Stimulated activated CD8-positive, alpha-beta memory T cell treated with anti-CD3 and anti-CD28 coated beads, Interleukin-15, amount 100 ng/mL, for 4 hours (primary cell): ENCODE measurements around the gene PDE1C.

Source experiments
- DNase-seq, 2 donors: peaks; one replicate each; pipeline ENCODE4 v3.0.0-alpha.2; 2020; ENCODE audit warnings: low read depth in 2 of 2

PDE1C gene

DNA sequence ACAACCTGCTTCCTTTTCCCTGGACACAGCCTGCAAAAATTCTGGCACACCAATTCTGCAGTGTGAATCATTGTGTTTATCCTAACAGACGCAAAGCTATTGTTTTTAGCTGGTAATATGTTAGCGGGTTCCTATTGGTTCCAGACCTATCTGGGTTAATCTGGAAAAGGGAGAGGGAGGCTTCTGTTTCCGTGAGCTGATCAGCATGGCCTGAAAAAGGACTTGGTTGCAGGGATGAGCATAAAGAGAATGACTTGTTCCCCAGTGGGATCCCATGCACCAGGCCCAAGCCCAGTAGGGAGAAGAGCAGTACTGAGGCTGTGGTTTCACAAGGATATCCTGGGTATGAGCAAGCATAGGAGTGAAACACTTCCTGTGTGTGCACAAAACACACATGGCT is 78.4 kb downstream of the PDE1C start:
- DNase-seq, result no peak

DNA sequence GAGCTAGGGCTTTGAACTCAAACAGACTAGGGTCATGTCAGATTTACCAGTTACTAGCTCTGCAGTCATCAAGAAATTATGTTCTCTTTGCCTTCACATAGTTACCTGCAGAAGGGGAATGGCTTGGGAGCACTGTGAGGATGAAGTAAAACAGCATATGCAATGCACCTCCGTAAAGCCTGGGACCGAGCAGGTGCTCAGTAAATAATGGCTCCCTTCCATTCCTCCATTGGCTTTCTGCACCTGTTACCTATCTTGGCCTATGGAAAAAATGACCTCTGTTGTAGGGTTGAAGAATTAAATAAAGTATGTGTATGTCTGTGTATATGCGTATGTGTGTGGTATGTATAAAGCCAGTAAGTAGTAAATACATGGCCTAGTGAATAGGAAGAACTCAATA is 78.8 kb downstream of the PDE1C start:
- DNase-seq, result no peak

DNA sequence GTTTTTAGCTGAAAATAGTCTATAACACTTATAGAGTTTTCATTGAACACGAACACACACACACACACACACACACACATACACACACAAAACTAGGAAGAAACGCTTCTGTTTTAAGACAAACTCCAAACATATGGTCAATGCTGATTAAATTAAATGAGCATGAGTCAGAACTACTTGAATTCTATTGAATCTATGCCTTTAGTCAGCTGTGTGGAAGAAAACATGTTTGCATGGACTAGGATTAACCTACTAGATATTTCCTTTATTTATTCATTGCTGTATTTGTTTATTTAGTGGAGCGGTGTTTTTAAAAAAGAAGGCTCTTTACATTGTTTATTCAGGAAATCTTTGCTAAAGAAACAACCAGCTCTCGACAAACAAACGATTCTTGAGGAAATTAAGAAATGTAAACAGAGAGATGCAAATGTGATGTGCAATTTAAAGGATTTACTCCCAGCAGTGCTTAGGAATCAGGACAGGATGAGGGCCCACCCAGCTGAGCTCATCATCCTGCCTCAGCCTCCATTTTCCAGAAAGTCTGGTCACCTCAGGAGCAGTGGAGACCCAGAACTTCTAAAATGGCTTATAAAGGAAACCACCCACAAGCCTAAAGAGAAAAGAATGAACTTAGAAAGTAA is 83.2 kb downstream of the PDE1C start:
- no peak for DNase-seq

GRCh38 chr7:31982962-31983361 is 87.2 kb downstream of the PDE1C start:
- no peak for DNase-seq

GRCh38 chr7:31981874-31982390 is 88.3 kb downstream of the PDE1C start:
- DNase-seq, result no peak

DNA sequence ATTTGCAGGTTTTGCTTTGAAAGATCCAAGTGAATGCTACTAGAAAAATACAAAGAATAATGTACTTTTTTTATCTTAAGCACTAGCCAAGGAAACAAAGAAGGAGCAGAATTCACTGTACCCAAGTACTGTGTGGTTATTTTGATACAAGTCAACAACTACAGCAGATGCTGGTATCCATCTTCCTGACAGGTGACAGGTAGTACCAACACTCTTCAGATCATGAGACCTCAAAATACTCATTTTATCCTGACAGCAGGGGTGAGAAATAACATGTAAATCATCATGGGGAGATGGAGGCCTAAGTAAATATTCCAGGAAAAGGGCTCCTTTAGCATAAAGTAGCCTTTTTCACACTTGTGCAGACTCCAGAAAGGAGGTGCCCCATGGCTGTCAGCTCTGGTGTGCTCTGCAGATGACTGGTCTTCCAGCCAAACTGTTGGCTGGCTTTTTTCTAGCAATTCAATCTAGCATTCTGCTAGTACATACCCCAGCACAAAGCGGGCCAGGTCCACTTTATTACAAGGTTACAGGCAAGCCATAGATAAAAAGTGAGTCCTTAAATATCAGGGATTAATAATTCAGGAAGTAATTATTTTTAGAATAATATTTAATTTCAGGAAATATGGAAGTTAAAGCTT is 90.4 kb downstream of the PDE1C start:
- no peak for DNase-seq

- DNase-seq, result no peak
Measured at GRCh38 chr7:31975546-31975945, 94.7 kb downstream of the PDE1C start.

DNA sequence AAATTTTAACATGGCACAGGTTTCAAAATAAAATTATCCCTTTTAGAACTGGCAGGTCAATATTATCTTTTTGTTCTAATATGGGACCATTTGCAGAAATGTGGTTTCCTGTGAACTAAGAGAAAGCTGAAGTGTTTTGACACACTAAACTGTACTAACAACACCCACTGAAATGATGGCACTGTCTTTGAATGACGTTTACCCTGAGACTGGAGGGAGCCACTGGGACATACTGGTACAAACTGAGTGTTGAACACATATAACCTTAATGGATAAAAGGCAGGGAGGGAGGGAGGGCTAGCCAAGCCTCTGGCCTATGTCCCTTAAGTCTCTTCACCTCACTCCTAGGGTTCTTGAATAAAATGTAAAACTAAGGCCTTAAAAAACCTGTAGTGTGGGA is 95.9 kb downstream of the PDE1C start:
- no peak for DNase-seq

DNA sequence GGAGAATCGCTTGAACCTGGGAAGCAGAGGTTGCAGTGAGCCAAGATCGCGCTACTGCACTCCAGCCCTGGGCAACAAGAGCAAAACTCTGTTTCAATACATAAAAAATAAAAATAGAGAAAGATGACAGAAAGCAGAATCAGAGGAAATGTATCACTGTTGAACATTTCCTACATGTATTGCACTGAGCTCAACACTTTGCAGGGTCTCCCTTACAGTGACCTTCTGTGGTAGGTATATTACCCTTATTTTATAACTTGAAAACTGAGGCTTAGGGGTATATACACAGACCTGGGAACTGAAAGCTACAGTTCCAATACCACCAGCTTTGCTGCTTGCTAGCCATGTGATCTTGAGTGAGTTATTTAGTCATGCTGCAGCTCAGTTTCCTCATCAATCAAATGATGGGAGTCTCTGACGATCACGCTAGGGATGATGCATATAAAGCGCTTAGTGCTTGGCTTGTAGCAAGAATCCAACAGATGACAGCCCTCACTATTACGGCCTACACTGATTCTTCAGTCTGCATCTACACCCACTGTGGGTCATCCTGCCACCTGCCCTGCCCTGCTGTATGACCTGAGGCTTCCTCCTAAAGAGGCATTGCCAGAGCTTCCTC is 99.0 kb downstream of the PDE1C start:
- DNase-seq, result no peak

DNA sequence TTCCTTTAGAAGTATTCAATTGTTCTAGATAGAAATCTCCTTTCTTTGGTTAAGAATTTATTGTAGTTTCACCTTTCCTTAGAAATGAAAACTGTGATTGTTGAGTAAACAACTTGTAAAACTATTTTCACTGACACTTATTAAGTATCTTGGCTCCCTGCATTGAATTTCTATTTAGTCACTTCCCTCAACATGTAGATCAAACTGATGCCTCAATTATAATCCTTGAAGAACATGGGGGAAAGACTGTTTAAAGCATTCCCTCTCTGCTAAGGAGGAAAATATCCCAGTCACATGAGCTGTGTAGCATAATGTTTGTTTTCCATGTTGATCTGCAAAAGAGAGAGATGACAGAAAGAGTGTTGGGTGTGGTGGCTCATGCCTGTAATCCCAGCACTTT is 99.7 kb downstream of the PDE1C start:
- DNase-seq, result no peak

DNA sequence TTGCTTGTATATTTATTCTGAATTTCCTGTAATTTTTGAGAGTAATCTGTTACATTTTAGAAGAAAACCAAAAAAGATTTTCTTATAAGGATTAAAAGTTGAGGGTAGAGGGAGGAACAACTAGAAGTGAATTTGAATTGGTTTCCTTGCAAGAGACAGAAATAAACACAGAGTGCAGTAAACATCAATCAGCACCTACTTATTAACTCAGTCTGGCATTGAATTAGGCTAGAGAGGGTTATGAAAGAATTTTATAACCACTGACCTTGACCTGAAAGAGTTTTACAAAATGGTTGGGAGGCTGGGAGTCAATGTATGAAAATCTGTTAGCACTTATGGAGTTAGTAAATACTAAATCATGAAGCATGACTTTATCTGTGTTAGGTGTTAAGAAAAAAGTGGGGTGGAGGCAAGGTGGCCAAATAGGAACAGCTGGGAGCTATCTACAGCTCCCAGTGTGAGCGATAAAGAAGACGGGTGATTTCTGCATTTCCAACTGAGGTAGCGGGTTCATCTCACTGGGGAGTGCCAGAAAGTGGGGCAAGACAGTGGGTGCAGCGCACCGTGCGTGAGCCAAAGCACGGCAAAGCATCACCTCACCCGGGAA is 106.5 kb downstream of the PDE1C start:
- DNase-seq, result no peak

DNA sequence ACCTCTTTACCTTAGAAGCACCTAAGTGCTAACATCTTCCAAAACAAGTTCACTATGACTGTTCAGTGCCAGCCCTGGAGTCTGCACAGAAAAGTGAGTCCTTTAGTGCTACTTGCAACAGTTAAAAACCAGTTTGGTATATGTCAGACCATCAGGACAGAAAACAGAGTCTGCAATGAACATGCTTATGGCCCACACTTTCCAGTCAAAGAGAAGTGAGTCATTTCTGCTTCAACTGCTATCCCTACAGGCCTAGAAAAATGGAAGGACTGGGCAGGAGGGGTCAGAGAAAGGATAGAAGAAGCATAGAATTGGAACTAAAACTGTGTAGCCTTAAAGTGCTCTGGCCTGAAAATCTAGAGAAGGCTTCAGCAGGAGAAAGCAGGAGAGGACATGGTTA is 108.0 kb downstream of the PDE1C start:
- no peak for DNase-seq

- no peak for DNase-seq
Measured at GRCh38 chr7:31958226-31958625, 112.0 kb downstream of the PDE1C start.

DNA sequence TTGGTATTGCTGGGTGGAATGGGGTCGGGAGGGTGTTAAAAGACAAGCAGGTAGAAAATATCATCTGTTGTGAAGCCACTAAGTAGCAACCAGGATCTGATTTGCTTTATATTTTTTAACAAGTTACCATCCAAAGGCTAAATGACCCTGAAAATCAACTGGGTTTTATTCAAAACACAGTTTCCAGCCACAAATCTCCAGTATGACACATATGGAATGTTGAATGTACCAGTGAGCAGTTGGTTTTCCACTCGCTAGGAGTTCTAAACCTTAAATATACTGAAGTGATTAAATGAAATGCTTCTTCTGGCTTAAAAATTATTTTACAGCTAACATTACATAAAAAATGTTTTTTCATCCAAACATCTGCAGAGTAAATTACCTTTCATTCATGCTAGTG is 112.5 kb downstream of the PDE1C start:
- no peak for DNase-seq

DNA sequence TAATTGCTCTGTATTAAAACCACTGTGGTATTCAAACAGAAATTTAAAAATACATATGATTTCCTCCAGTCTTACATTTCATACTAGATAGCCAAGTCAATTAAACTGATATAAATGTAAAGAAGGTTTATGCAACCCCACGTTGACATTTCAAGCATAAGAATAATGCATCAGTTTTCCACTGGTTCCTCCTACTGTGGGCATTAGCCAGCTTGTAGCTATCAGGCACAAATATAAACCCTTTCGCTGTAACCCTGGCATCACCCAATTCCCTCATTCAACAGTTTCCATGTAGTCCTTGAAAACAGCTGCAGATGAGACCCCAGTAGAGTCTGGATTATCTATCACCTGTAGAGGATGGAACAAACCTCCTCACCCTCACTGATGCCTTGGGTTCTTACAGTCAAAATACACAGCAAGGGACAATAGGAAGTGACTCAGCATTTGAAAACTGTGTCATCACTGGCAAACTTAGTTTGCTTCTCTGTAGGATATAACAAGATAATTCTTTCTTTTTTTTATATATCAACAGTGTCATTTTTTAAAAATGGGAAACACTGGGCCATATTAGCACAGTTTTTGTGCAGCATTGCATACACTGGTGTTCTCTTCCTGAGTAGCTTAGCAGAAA is 113.0 kb downstream of the PDE1C start:
- no peak for DNase-seq

- no peak for DNase-seq
Measured at GRCh38 chr7:31955641-31956040, 114.6 kb downstream of the PDE1C start.

DNA sequence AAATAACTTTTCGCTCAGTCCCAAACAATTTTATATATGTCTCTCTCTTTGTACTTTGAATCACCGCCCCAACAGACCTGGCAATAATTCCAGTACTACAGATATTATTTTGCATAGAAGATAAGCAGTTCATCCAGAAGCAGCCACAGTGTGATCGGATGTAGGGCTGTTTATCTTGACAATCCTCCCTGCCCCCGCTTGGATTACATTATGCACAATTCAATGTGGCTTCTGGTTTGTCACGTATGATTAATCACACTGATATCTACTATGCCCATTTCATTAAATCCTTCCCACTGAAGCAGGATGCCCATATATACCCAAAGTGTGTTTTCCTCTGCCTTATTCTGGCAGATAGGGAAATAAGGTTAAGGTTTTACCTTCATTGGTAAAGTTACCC is 115.2 kb downstream of the PDE1C start:
- DNase-seq, result no peak

DNA sequence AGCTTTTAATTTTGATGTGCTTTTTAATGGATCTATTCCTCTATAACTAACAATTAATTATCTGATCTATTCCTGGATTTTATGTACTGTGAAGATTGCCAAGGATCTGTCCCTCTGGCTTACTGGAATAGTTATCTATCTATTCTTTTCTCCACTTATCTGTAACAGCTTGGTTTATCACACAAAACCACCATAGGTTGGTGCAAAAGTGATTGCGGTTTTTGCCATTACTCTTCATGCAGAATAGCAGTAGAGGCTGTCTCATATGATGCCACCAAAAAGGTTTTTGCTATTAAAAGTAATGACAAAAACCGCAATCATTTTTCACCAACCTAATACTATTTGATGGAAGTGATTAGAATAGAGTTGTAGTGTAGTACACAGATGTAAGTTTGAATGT is 115.7 kb downstream of the PDE1C start:
- DNase-seq, result no peak

DNA sequence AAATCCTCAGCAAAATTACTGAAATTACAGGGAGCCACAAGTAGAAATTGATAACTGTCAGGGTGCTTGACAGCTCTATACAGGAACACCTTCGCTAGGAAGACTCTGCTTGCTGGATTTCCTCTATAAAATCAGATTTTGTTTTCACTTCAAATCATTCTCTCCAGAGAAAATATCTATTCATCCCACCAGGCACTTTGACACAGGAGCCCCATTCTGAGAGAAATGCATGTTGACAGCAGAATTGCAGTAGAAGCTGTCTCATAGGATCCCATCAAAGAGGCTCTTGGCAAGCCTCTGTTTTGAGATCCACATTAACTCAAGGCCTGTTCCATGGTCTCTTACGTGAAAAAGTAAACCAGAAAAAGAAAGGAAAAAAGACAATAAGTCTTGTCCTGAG is 116.8 kb downstream of the PDE1C start:
- DNase-seq, result no peak

DNA sequence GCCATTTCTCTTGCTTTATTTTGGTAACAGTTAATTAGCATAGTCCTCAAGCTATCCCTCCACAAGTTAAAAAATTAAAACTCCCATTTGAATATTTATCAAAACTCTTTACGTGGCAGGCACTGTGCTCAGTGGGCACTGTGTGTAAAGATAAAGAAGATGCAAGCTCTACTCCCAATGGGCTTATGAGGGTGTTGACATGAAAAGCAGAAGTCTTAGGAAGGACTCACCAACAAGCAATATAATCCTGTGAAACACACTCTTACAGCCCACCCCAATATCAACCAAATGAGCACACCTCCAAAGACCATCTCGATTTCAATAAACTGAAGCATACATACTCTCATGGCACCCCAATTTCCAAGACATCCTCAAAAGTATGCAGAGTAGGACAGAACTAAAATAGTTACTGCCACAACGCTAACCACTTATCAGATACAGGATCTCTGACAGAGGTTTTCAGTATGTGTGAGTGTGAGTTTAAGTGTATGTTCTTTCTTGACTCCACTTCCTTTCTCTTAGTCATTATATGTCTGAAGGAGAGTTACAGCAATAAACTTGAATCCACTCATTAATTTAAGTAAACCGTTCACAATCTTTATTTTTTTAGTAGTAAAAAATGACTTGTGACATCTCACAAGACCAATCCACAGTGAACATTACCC is 120.0 kb downstream of the PDE1C start:
- DNase-seq, result no peak

- no peak for DNase-seq
Measured at GRCh38 chr7:31948029-31948428, 122.2 kb downstream of the PDE1C start.

DNA sequence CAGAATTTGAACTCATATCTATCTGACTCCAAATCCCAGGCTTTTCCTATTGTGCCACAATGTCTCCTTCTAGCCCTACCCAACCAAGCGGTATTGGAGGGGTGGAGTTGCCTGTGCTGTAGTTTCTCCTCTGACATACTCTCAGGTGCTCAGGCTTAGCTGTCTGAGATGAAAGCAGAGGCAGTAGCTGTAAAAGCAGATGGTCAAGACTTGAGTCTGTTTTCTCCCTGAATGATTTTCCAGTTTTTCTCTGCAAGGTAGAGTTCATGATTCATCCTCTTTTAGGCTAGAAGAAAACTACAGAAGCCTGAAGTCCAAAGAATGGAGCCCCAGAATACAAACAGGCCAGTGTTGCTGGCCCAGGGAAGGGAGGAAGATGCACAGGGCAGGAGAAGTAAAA is 130.0 kb downstream of the PDE1C start:
- no peak for DNase-seq
